HG03060 (cell line): ENCODE data around the gene TMEM209.
"Not testable (repeated sequence)": the region's sequence is repeated elsewhere in the genome, so short reads cannot be mapped to it uniquely, and the experiment has no call there.

Source experiments
- ATAC-seq: cut with Tn5 transposase; IDR thresholded peaks from one replicate; pipeline ENCODE4 v1.9.1; 2021; ENCODE audit warnings: low read depth, moderate number of reproducible peaks; ENCODE audit not compliant: unreplicated experiment

Gene TMEM209

GRCh38 chr7:130219871-130220270 lies 14.7 kb upstream of the TMEM209 start:
- ATAC-seq: no peak

- no peak for ATAC-seq
Observed at GRCh38 chr7:130218806-130219620, 13.8 kb upstream of the TMEM209 start.

- no peak for ATAC-seq
Observed at GRCh38 chr7:130216750-130217149, 11.5 kb upstream of the TMEM209 start.

GRCh38 chr7:130216025-130216424 lies 10.8 kb upstream of the TMEM209 start:
- ATAC-seq: no peak

- no peak for ATAC-seq
Observed at GRCh38 chr7:130213828-130214227, 8.6 kb upstream of the TMEM209 start.

- ATAC-seq: no peak
Observed at GRCh38 chr7:130210181-130210935, 5.2 kb upstream of the TMEM209 start.

- no peak for ATAC-seq
Observed at GRCh38 chr7:130208516-130208915, 3.3 kb upstream of the TMEM209 start.

- no peak for ATAC-seq
Observed at GRCh38 chr7:130207642-130208041, 2.4 kb upstream of the TMEM209 start, which contains the start of gene SSMEM1. TSS of gene SSMEM1 (plus strand) at chr7:130207860. CDS start at chr7:130207911, 51 bp downstream.

- ATAC-seq: no peak
Observed at GRCh38 chr7:130207033-130207432, 1.8 kb upstream of the TMEM209 start.

- no peak for ATAC-seq
Observed at GRCh38 chr7:130201796-130202195, 3.4 kb downstream of the TMEM209 start.

GRCh38 chr7:130197094-130197493 lies 8.1 kb downstream of the TMEM209 start:
- ATAC-seq: no peak

GRCh38 chr7:130196476-130196875 lies 8.7 kb downstream of the TMEM209 start:
- ATAC-seq: no peak

GRCh38 chr7:130195396-130195795 lies 9.8 kb downstream of the TMEM209 start:
- no peak for ATAC-seq

- no peak for ATAC-seq
Observed at GRCh38 chr7:130191791-130192190, 13.4 kb downstream of the TMEM209 start.

- no peak for ATAC-seq
Observed at GRCh38 chr7:130189343-130189742, 15.9 kb downstream of the TMEM209 start.

GRCh38 chr7:130187360-130187759 lies 17.8 kb downstream of the TMEM209 start:
- ATAC-seq: no peak

- not testable (repeated sequence) for ATAC-seq
Observed at GRCh38 chr7:130184349-130184748, 20.9 kb downstream of the TMEM209 start.

- ATAC-seq: no peak
Observed at GRCh38 chr7:130182990-130183389, 22.2 kb downstream of the TMEM209 start.

GRCh38 chr7:130181263-130181605 lies 24.0 kb downstream of the TMEM209 start:
- no peak for ATAC-seq

- no peak for ATAC-seq
Observed at GRCh38 chr7:130180571-130181262, 24.5 kb downstream of the TMEM209 start.

- ATAC-seq: no peak
Observed at GRCh38 chr7:130179631-130180030, 25.6 kb downstream of the TMEM209 start.
